Superior temporal gyrus (tissue), 1 donor: ENCODE measurements around the gene FRMD6.

Experiments used
- DNase-seq: peaks from one replicate; pipeline ENCODE4 v3.0.0-alpha.2; 2016; ENCODE audit errors: extremely low spot score

FRMD6 gene

DNA sequence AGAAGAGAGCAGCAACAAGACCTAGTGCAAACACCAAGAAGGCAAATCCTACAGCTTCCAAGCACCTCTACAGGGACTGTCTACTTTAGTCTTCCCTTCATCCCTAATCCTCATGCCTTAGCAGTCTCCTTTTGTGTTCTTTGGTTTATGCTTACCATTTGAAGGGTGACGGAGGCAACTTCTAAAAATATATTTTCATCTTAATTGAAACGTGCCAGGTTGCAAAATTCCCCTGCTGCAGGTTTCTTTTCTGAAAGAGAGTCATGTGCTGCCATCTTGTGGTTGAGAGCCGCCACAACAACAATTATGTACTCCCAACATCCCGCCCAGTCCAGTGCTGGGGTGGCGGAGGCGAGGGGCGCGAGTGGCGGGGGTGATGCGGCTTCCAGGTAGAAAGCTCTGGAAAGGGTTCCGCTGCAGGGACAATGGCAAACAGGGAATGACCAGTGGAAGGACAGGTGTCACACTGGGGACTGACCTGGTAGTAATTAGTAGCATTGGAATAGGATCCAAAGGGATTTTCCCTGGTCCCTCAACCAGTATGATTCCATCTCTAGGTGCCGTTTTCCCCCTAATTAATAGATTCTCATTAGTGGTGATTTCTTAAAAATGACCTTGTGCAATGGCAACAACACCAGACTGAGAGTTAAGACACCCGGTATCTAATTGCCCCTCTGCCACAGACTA, 128.4 kb downstream of the FRMD6 start:
- peak; percentile 89 for DNase-seq
